ENCODE data around the gene JOSD1. TPM values are rescaled to one million over a fixed set of nuclear protein-coding genes. Genes with fewer than 3 reads are reported as not detected.

The JOSD1 gene
- total RNA-seq, 1 donor from 2014 or later = 52.1 TPM

GRCh38 chr22:38720350-38720749 is 19.6 kb upstream of the JOSD1 start:
- no peak for TF ChIP-seq CTCF (IDR thresholded peaks at IDR 0.05)
- Histone ChIP-seq H3K36me3 (peaks cover 75% of the 10 kb centered on the region), H3K4me3 (no peak overlapping the region), H3K27me3 (no peaks in the 10 kb centered on the region), H3K27ac (no peak overlapping the region), H3K4me1 (no peaks in the 10 kb centered on the region), H3K9me3 (no peaks in the 10 kb centered on the region)
- intact Hi-C loops (cut with DNase I) = no loop called here
- DNase-seq (no peak), ATAC-seq (no peak)

- H3K9me3 ChIP-seq = no peaks in the 10 kb centered on the region
- H3K4me3 ChIP-seq = no peak overlapping the region
- intact Hi-C loops (cut with DNase I) = no loop called here
- peaks cover 64% of the 10 kb centered on the region for H3K36me3 ChIP-seq
- DNase-seq (no peak), ATAC-seq (no peak)
- H3K4me1 ChIP-seq = peaks cover 6% of the 10 kb centered on the region
- H3K27ac ChIP-seq = peak overlapping the region; percentile 19
- no peak for TF ChIP-seq CTCF (IDR thresholded peaks at IDR 0.05)
- H3K27me3 ChIP-seq = no peaks in the 10 kb centered on the region
These were observed 18.5 kb upstream of the JOSD1 start for GRCh38 chr22:38719196-38719595.

GRCh38 chr22:38718414-38718813 is 17.7 kb upstream of the JOSD1 start:
- no peaks in the 10 kb centered on the region for H3K9me3 ChIP-seq
- peak; percentile 77 for DNase-seq
- intact Hi-C loops (cut with DNase I) = no loop called here
- peak; percentile 59 for TF ChIP-seq CTCF (IDR thresholded peaks at IDR 0.05)
- no peak overlapping the region for H3K4me3 ChIP-seq
- peaks cover 56% of the 10 kb centered on the region for H3K36me3 ChIP-seq
- H3K4me1 ChIP-seq = peaks cover 14% of the 10 kb centered on the region
- ATAC-seq = peak; percentile 95
- H3K27me3 ChIP-seq = no peaks in the 10 kb centered on the region
- no peak overlapping the region for H3K27ac ChIP-seq

DNA sequence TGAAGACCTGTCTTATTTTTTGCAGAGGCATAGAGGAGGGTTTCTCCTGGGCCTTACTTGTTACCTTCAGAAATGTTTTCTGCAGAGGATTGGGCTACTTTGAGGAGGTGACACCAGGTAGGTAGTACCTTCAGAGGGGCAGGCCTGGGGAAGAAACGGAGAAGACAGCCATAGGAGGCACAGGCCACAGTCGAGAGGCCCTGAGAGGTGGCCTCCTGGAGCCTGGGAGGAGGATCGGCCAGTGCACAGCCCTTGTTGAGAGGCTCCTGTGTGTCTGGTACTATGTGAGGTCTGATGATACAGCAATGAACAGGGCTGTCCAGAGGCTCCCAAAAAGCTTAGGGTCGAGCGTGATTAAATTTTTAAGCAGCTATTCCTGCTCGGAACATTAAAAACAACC is 16.5 kb upstream of the JOSD1 start:
- Histone ChIP-seq H3K36me3 (peaks cover 44% of the 10 kb centered on the region), H3K27ac (no peak overlapping the region), H3K27me3 (no peaks in the 10 kb centered on the region), H3K4me3 (no peak overlapping the region), H3K9me3 (no peaks in the 10 kb centered on the region), H3K4me1 (peaks cover 14% of the 10 kb centered on the region)
- DNase-seq (no peak), ATAC-seq (no peak)
- no peak for TF ChIP-seq CTCF (IDR thresholded peaks at IDR 0.05)
- intact Hi-C loops (cut with DNase I) = no loop called here

DNA sequence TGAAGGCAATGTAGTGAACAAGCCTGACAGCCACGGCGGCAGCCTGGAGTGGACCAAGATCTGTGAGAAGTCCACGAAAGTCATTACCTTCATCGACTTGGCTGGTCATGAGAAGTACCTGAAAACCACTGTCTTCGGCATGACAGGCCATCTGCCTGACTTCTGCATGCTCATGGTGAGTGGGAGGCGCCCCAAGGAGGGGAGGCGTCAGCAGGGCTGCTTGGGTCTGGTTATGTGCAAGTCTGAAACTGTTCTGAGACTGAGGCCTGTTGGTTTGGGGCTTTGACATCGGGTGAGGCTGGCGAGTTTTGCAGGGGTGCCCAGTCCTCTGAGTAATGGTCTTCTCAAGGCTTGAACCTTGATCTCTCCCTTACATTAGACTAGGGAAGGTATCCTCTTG is 16.1 kb upstream of the JOSD1 start:
- H3K9me3 ChIP-seq = no peaks in the 10 kb centered on the region
- DNase-seq = no peak
- no peak overlapping the region for H3K4me3 ChIP-seq
- H3K36me3 ChIP-seq = peaks cover 40% of the 10 kb centered on the region
- intact Hi-C loops (cut with DNase I) = no loop called here
- no peaks in the 10 kb centered on the region for H3K27me3 ChIP-seq
- no peak overlapping the region for H3K27ac ChIP-seq
- TF ChIP-seq CTCF (IDR thresholded peaks at IDR 0.05) = no peak
- no peak for ATAC-seq
- H3K4me1 ChIP-seq = peaks cover 14% of the 10 kb centered on the region

- Histone ChIP-seq H3K27ac (no peak overlapping the region), H3K36me3 (peaks cover 34% of the 10 kb centered on the region), H3K4me3 (no peak overlapping the region), H3K4me1 (peaks cover 14% of the 10 kb centered on the region), H3K27me3 (no peaks in the 10 kb centered on the region), H3K9me3 (no peaks in the 10 kb centered on the region)
- no peak for TF ChIP-seq CTCF (IDR thresholded peaks at IDR 0.05)
- intact Hi-C loops (cut with DNase I) = no loop called here
- no peak for DNase-seq
- ATAC-seq = no peak
These were observed 15.5 kb upstream of the JOSD1 start for GRCh38 chr22:38716271-38716670.

All from upper lobe of right lung (tissue), 1 donor.